GM12878 (cell line): ENCODE results near the gene NCAPD3. TPM values are rescaled to one million over a fixed set of nuclear protein-coding genes. Genes with fewer than 3 reads are reported as not detected.

ENCODE experiments used
- ATAC-seq: fragments of 200-7000 bp; cut with Tn5 transposase; 3 replicates; pipeline ENCODE4 v1.9.1; 2020; ENCODE audit warnings: mild to moderate bottlenecking, moderate library complexity
- BruUV-seq: library from RNA; stranded (reverse); fragments of 400-500 nt; replicated peaks from 2 replicates; lab custom pipeline; 2021; lab: Mats Ljungman, UMichigan
- CTCF ChIA-PET: fragments of 300-600 bp; sonication (Branson Sonifier 250); formaldehyde crosslinking; extraction: SDS; loops from one replicate; lab custom pipeline; 2021; ENCODE audit warnings: inconsistent platforms; lab: Yijun Ruan, JAX
- POLR2A ChIA-PET: fragments of 350-600 bp; formaldehyde crosslinking; extraction: SDS; loops from one replicate; lab custom pipeline; 2021; ENCODE audit warnings: inconsistent platforms; lab: Charles Lee
- RAD21 ChIA-PET: fragments of 300-600 bp; sonication (Branson Sonifier 250); formaldehyde crosslinking; loops from one replicate; lab custom pipeline; 2023; ENCODE audit warnings: antibody characterized with exemption; ENCODE audit not compliant: unreplicated experiment; lab: Charles Lee
- SMC1A ChIA-PET: fragments of 300-600 bp; sonication (Branson Sonifier 250); formaldehyde crosslinking; loops from one replicate; lab custom pipeline; 2023; ENCODE audit not compliant: unreplicated experiment, uncharacterized antibody; lab: Charles Lee
- DNase-seq: peaks from one replicate; pipeline ENCODE4 v3.0.0-alpha.2; 2011; ENCODE audit warnings: low read depth, low spot score
- FAIRE-seq: peaks from 3 replicates; lab custom pipeline; 2011; peaks lifted over from hg19 to GRCh38; lab: Jason Lieb, UNC
- H2AFZ ChIP-seq: 2 replicates; pipeline ENCODE4 v1.6.0; 2011; ENCODE audit warnings: low read depth, low read length, control low read depth; ENCODE audit not compliant: control insufficient read depth
- H3K27ac ChIP-seq: 2 replicates; pipeline ENCODE4 v1.5.1; 2011; ENCODE audit warnings: control low read depth; ENCODE audit not compliant: control insufficient read depth, insufficient read depth
- H3K27me3 ChIP-seq, 2 experiments: replicated peaks in 1 of 2; 2 replicates each; pipeline versions ENCODE4 v1.6.0 to v1.6.1; 2011; ENCODE audit warnings: low read length in 1 of 2; ENCODE audit not compliant: control insufficient read depth in 2 of 2, insufficient read depth in 2 of 2
- H3K36me3 ChIP-seq, 2 experiments: 2 replicates each; pipeline ENCODE4 v1.5.1; 2011; ENCODE audit warnings: low read length in 1 of 2; ENCODE audit not compliant: control insufficient read depth in 2 of 2, insufficient read depth in 2 of 2
- H3K4me1 ChIP-seq: 2 replicates; pipeline ENCODE4 v1.6.1; 2011; ENCODE audit warnings: mild to moderate bottlenecking, low read length, moderate library complexity, mixed read lengths; ENCODE audit not compliant: control insufficient read depth, insufficient read depth
- H3K4me2 ChIP-seq: 2 replicates; pipeline ENCODE4 v1.6.0; 2011; ENCODE audit warnings: control low read depth; ENCODE audit not compliant: control insufficient read depth, insufficient read depth
- H3K4me3 ChIP-seq: fragments of 200-600 bp; sonication (generic); 2 replicates; pipeline ENCODE4 v1.5.1; 2016
- H3K79me2 ChIP-seq: 2 replicates; pipeline ENCODE4 v1.6.0; 2011; ENCODE audit warnings: low read length; ENCODE audit not compliant: control insufficient read depth, insufficient read depth
- H3K9ac ChIP-seq: 2 replicates; pipeline ENCODE4 v1.8.0; 2011; ENCODE audit warnings: low read length, control low read depth, mixed read lengths; ENCODE audit not compliant: control insufficient read depth, insufficient read depth
- H3K9me3 ChIP-seq: replicated peaks from 3 replicates; pipeline ENCODE4 v1.5.1; 2011; ENCODE audit warnings: mild to moderate bottlenecking, low read length; ENCODE audit not compliant: control insufficient read depth, insufficient read depth
- H4K20me1 ChIP-seq: 2 replicates; pipeline ENCODE4 v1.6.0; 2011; ENCODE audit not compliant: control insufficient read depth, insufficient read depth
- BACH1 ChIP-seq: fragments of 450-650 bp; IDR thresholded peaks from 2 replicates; pipeline ENCODE4 v1.6.1; 2017; ENCODE audit warnings: mild to moderate bottlenecking, borderline replicate concordance
- BMI1 ChIP-seq: fragments of 450-650 bp; IDR thresholded peaks from 2 replicates; pipeline ENCODE4 v1.6.1; 2016; ENCODE audit warnings: mild to moderate bottlenecking, moderate library complexity, borderline replicate concordance
- CBFB ChIP-seq: IDR thresholded peaks from 2 replicates; pipeline ENCODE4 v1.6.1; 2016; ENCODE audit warnings: antibody characterized with exemption, low read depth
- E2F4 ChIP-seq: IDR thresholded peaks from 2 replicates; pipeline ENCODE4 v1.6.1; 2012; ENCODE audit warnings: low read depth, low read length, improper control_type of control experiment
- ETV6 ChIP-seq, 2 experiments: fragments of 450-650 bp in 1 of 2; IDR thresholded peaks in 1 of 2; conservative IDR thresholded peaks in 1 of 2; 2 replicates each; pipeline ENCODE4 v1.6.1; 2014; ENCODE audit warnings: antibody characterized with exemption in 1 of 2, borderline replicate concordance in 1 of 2, low read depth in 1 of 2, mild to moderate bottlenecking in 1 of 2, moderate library complexity in 1 of 2
- FOXM1 ChIP-seq: IDR thresholded peaks from 2 replicates; pipeline ENCODE4 v1.6.1; 2012; ENCODE audit warnings: low read depth, mild to moderate bottlenecking, inconsistent platforms, low read length, moderate library complexity
- LARP7 ChIP-seq: fragments of 450-650 bp; IDR thresholded peaks from 2 replicates; pipeline ENCODE4 v1.6.1; 2017; ENCODE audit warnings: mild to moderate bottlenecking
- RAD21 ChIP-seq: IDR thresholded peaks from 2 replicates; pipeline ENCODE4 v1.6.1; 2011; ENCODE audit warnings: mild to moderate bottlenecking, low read depth, low read length, moderate library complexity; ENCODE audit not compliant: insufficient read depth
- RCOR1 ChIP-seq: conservative IDR thresholded peaks from 2 replicates; pipeline ENCODE4 v1.6.1; 2012; ENCODE audit warnings: low read depth, low read length, improper control_type of control experiment
- RELA ChIP-seq: fragments of 450-650 bp; IDR thresholded peaks from 2 replicates; pipeline ENCODE4 v1.8.0; 2014; ENCODE audit warnings: borderline replicate concordance; ENCODE audit not compliant: partially characterized antibody
- SUPT20H ChIP-seq: IDR thresholded peaks from 2 replicates; pipeline ENCODE4 v1.6.1; 2011; ENCODE audit warnings: low read depth, mild to moderate bottlenecking, low read length, moderate library complexity, borderline replicate concordance; ENCODE audit not compliant: control insufficient read depth
- TAF1 ChIP-seq: IDR thresholded peaks from 2 replicates; pipeline ENCODE4 v1.6.1; 2011; ENCODE audit warnings: mild to moderate bottlenecking, low read depth, low read length, borderline replicate concordance
- WRNIP1 ChIP-seq: IDR thresholded peaks from 2 replicates; pipeline ENCODE4 v1.6.1; 2011; ENCODE audit warnings: low read depth, low read length, improper control_type of control experiment, borderline replicate concordance
- WGBS: methylation state at CpG from one replicate; pipeline ENCODE4 v1.1.6; 2016; ENCODE audit warnings: low lambda C conversion rate; ENCODE audit not compliant: insufficient replicate concordance, insufficient coverage; ENCODE audit errors: missing lambda C conversion rate; 5-methylcytosine and 5-hydroxymethylcytosine counted together
- in situ Hi-C: fragments of 300-500 bp; cut with MboI; formaldehyde crosslinking; loops from 9 replicates; pipeline ENCODE4 v1.14.3; 2018; ENCODE audit warnings: mixed read lengths
- intact Hi-C: fragments of 100-400 bp; cut with micrococcal nuclease; formaldehyde crosslinking; loops from one replicate; pipeline ENCODE4 v1.14.2; 2022; ENCODE audit not compliant: unreplicated experiment
- polyA plus RNA-seq, 11 experiments: library from polyadenylated mRNA; depleted of rRNA in 4 of 11; unstranded in 6 of 11; stranded (reverse) in 5 of 11; fragments of >200 nt; fragmentation: Nextera tagmentation in 4 of 11; fragmentation: Illumina TruSeq in 1 of 11; extraction: Ambion mirVana in 4 of 11; extraction: Trizol in 1 of 11; gene quantifications; 1 replicate in 1 of 11; 2 replicates in 10 of 11; pipeline versions ENCODE4 v1.2.1 to v1.2.3, GENCODE V29; 2011 to 2016; ENCODE audit warnings: inconsistent platforms in 2 of 11, missing spikeins in 2 of 11, low read depth in 1 of 11
- total RNA-seq, 4 experiments: library from RNA; depleted of rRNA in 3 of 4; stranded (reverse); fragments of >200 nt in 3 of 4; fragmentation: Illumina TruSeq in 1 of 4; extraction: Trizol in 1 of 4; gene quantifications; 2 replicates each; pipeline versions ENCODE4 v1.2.1 to v1.2.3, GENCODE V29; 2013 to 2021
- TF ChIP-seq, protein P1 (sequence below): fragments of 450-650 bp; conservative IDR thresholded peaks from 2 replicates; pipeline ENCODE4 v1.6.1; 2017; ENCODE audit warnings: mild to moderate bottlenecking, moderate library complexity
- TF ChIP-seq, protein P2 (sequence below), 3 experiments: IDR thresholded peaks in 2 of 3; conservative IDR thresholded peaks in 1 of 3; 2 replicates each; pipeline ENCODE4 v1.5.1; 2011; ENCODE audit warnings: low read depth in 3 of 3, low read length in 3 of 3, mild to moderate bottlenecking in 3 of 3, control low read depth in 2 of 3, moderate library complexity in 2 of 3, inconsistent platforms in 1 of 3, mixed read lengths in 1 of 3; ENCODE audit not compliant: control insufficient read depth in 2 of 3, insufficient read depth in 1 of 3; ENCODE audit errors: extremely low read depth in 1 of 3
- TF ChIP-seq, protein P3 (sequence below): IDR thresholded peaks from 2 replicates; pipeline ENCODE4 v1.6.1; 2012; ENCODE audit warnings: mild to moderate bottlenecking, low read depth, low read length

Gene NCAPD3
- total and polyA plus RNA-seq, 10 of the 15 experiments (the other 5 are each of a cell fraction or from before 2014, with no cell fraction given), result 14.9 to 58.2 (median 48.2) TPM

GRCh38 chr11:134235399-134235798 lies 11.6 kb upstream of the NCAPD3 start:
- 98% methylated on average over 3 of the region's 3 CpGs for WGBS
- ChIA-PET POLR2A (no interaction called here), CTCF (no interaction called here), SMC1A (interaction anchor here (1.0 kb wide), 1 partner anchor 9 kb away, joined by 3 read pairs; no protein-coding TSS in a partner anchor), RAD21 (no interaction called here)
- H2AFZ ChIP-seq, result no peak overlapping the region
- no peaks in the 10 kb centered on the region for H3K9me3 ChIP-seq
- H3K79me2 ChIP-seq, result no peaks in the 10 kb centered on the region
- H3K4me2 ChIP-seq, result no peak overlapping the region
- ATAC-seq (no peak), FAIRE-seq (no peak), DNase-seq (no peak)
- no peak overlapping the region for H3K9ac ChIP-seq
- no peak overlapping the region for H3K4me3 ChIP-seq
- intact Hi-C loops, result no loop called here
- no peak overlapping the region for H3K27ac ChIP-seq
- in situ Hi-C loops, result no loop called here
- peaks cover 0 to 3% of the 10 kb centered on the region in 2 experiments; a peak in 3 of 4 replicates for H3K36me3 ChIP-seq
- peaks cover 1% of the 10 kb centered on the region for H3K4me1 ChIP-seq
- no TSS peak for BruUV-seq
- 0 out of 2 replicates have a peak, but pooled peaks cover 2% of the 10 kb centered on the region for H4K20me1 ChIP-seq
- no peaks in the 10 kb centered on the region for H3K27me3 ChIP-seq
- TF ChIP-seq SUPT20H (no peak), RAD21 (no peak), BACH1 (no peak), FOXM1 (no peak), RCOR1 (no peak), LARP7 (no peak), CBFB (no peak), RELA (no peak), E2F4 (no peak), TAF1 (no peak), BMI1 (no peak), ETV6 (conservative IDR thresholded peaks at IDR 0.05 in 1 of 2, IDR thresholded peaks at IDR 0.05 in 1 of 2; ENCODE audit: borderline replicate concordance in 1 of 2, low read depth in 1 of 2) (no peak), WRNIP1 (no peak)
- TF ChIP-seq, protein P1, sequence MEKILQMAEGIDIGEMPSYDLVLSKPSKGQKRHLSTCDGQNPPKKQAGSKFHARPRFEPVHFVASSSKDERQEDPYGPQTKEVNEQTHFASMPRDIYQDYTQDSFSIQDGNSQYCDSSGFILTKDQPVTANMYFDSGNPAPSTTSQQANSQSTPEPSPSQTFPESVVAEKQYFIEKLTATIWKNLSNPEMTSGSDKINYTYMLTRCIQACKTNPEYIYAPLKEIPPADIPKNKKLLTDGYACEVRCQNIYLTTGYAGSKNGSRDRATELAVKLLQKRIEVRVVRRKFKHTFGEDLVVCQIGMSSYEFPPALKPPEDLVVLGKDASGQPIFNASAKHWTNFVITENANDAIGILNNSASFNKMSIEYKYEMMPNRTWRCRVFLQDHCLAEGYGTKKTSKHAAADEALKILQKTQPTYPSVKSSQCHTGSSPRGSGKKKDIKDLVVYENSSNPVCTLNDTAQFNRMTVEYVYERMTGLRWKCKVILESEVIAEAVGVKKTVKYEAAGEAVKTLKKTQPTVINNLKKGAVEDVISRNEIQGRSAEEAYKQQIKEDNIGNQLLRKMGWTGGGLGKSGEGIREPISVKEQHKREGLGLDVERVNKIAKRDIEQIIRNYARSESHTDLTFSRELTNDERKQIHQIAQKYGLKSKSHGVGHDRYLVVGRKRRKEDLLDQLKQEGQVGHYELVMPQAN, result no peak
- TF ChIP-seq, protein P2, sequence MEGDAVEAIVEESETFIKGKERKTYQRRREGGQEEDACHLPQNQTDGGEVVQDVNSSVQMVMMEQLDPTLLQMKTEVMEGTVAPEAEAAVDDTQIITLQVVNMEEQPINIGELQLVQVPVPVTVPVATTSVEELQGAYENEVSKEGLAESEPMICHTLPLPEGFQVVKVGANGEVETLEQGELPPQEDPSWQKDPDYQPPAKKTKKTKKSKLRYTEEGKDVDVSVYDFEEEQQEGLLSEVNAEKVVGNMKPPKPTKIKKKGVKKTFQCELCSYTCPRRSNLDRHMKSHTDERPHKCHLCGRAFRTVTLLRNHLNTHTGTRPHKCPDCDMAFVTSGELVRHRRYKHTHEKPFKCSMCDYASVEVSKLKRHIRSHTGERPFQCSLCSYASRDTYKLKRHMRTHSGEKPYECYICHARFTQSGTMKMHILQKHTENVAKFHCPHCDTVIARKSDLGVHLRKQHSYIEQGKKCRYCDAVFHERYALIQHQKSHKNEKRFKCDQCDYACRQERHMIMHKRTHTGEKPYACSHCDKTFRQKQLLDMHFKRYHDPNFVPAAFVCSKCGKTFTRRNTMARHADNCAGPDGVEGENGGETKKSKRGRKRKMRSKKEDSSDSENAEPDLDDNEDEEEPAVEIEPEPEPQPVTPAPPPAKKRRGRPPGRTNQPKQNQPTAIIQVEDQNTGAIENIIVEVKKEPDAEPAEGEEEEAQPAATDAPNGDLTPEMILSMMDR (IDR thresholded peaks at IDR 0.05 in 2 of 3, conservative IDR thresholded peaks at IDR 0.05 in 1 of 3; ENCODE audit: control insufficient read depth in 2 of 3, extremely low read depth in 1 of 3, insufficient read depth in 1 of 3, low read depth in 3 of 3, low read length in 3 of 3), result no peak
- TF ChIP-seq, protein P3, sequence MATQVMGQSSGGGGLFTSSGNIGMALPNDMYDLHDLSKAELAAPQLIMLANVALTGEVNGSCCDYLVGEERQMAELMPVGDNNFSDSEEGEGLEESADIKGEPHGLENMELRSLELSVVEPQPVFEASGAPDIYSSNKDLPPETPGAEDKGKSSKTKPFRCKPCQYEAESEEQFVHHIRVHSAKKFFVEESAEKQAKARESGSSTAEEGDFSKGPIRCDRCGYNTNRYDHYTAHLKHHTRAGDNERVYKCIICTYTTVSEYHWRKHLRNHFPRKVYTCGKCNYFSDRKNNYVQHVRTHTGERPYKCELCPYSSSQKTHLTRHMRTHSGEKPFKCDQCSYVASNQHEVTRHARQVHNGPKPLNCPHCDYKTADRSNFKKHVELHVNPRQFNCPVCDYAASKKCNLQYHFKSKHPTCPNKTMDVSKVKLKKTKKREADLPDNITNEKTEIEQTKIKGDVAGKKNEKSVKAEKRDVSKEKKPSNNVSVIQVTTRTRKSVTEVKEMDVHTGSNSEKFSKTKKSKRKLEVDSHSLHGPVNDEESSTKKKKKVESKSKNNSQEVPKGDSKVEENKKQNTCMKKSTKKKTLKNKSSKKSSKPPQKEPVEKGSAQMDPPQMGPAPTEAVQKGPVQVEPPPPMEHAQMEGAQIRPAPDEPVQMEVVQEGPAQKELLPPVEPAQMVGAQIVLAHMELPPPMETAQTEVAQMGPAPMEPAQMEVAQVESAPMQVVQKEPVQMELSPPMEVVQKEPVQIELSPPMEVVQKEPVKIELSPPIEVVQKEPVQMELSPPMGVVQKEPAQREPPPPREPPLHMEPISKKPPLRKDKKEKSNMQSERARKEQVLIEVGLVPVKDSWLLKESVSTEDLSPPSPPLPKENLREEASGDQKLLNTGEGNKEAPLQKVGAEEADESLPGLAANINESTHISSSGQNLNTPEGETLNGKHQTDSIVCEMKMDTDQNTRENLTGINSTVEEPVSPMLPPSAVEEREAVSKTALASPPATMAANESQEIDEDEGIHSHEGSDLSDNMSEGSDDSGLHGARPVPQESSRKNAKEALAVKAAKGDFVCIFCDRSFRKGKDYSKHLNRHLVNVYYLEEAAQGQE, result no peak
